ENCODE results near the gene PHF14. TPM values are rescaled to one million over a fixed set of nuclear protein-coding genes. Genes with fewer than 3 reads are reported as not detected.

Gene PHF14
- total and polyA plus RNA-seq, 2 donors (not counting 3 experiments of a cell fraction or from before 2014, with no cell fraction given): 8.8 to 43.4 TPM

GRCh38 chr7:11128498-11128897, 154.8 kb downstream of the PHF14 start:
- dilution Hi-C loops (cut with MboI; ENCODE audit: extremely low pct_ligation_motif_present, low sequenced_read_pairs): no loop called here
- FAIRE-seq: no peak
- Histone ChIP-seq H4K20me1 (replicated peaks; ENCODE audit: control insufficient read depth, extremely low read depth, insufficient read depth, low read length) (no peaks in the 10 kb centered on the region), H3K9me1 (replicated peaks; ENCODE audit: control insufficient read depth, extremely low read depth, insufficient read depth, low read length) (no peaks in the 10 kb centered on the region), H3K9ac (replicated peaks; ENCODE audit: extremely low read depth, insufficient read depth, low read length) (no peak overlapping the region), H3K79me2 (ENCODE audit: control insufficient read depth, insufficient read depth, low read length) (no peaks in the 10 kb centered on the region), H3K9me3 (replicated peaks; ENCODE audit: control insufficient read depth, insufficient read depth, low read length) (no peaks in the 10 kb centered on the region), H3K4me3 (replicated peaks in 1 of 3; ENCODE audit: insufficient read depth in 1 of 3, low read depth in 1 of 3, low read length in 3 of 3) (no peak overlapping the region), H3K4me1 (ENCODE audit: control insufficient read depth, extremely low read depth, insufficient read depth, low read length) (peaks cover 5% of the 10 kb centered on the region), H3K27me3 (ENCODE audit: control insufficient read depth in 2 of 2, insufficient read depth in 2 of 2, low read length in 2 of 2) (no peaks in the 10 kb centered on the region), H2AFZ (ENCODE audit: low read depth, low read length) (no peak overlapping the region), H3K4me2 (ENCODE audit: insufficient read depth, low read length) (no peak overlapping the region), H3K36me3 (ENCODE audit: control insufficient read depth in 2 of 2, extremely low read depth in 1 of 2, insufficient read depth in 2 of 2, low read length in 2 of 2) (no peaks in the 10 kb centered on the region), H3K27ac (ENCODE audit: insufficient read depth, low read depth, low read length) (no peak overlapping the region)
- TF ChIP-seq POLR2A (IDR thresholded peaks at IDR 0.05; ENCODE audit: low read depth, low read length) (no peak), CTCF (IDR thresholded peaks at IDR 0.05; ENCODE audit: extremely low read depth in 1 of 2, insufficient read depth in 1 of 2, low read depth in 1 of 2, low read length in 2 of 2) (no peak), MAX (IDR thresholded peaks at IDR 0.05; ENCODE audit: insufficient read depth, insufficient read length) (no peak), JUN (IDR thresholded peaks at IDR 0.05; ENCODE audit: borderline replicate concordance, insufficient read depth, insufficient read length, low read depth) (no peak), MYC (IDR thresholded peaks at IDR 0.05; ENCODE audit: low read depth, low read length) (no peak), GATA2 (IDR thresholded peaks at IDR 0.05; ENCODE audit: insufficient read depth, insufficient read length, low read depth, low read length) (no peak), POLR2AphosphoS5 (IDR thresholded peaks at IDR 0.05; ENCODE audit: insufficient read depth, low read depth, low read length) (no peak), FOS (IDR thresholded peaks at IDR 0.05; ENCODE audit: borderline replicate concordance, insufficient read depth, low read length) (no peak), EZH2 (IDR thresholded peaks at IDR 0.05; ENCODE audit: borderline replicate concordance, low read depth, low read length, severe bottlenecking) (no peak)
- ChIA-PET CTCF (no interaction called here), POLR2A (no interaction called here)
- BruUV-seq (replicated peaks): no TSS peak
- intact Hi-C loops (cut with micrococcal nuclease): loop anchor here (2.0 kb wide), 1 partner anchor 48 kb away; no protein-coding TSS in a partner anchor
- no peak for DNase-seq (ENCODE audit: low read depth, low spot score)
